CD4-positive, CD25-positive, alpha-beta regulatory T cell (primary cell): ENCODE data around the gene ANKRD11. TPM values are rescaled to one million over a fixed set of nuclear protein-coding genes. Genes with fewer than 3 reads are reported as not detected.
A peak's percentile ranks its signal among the peaks of the same experiment; 100 is the strongest.

Source experiments
- ATAC-seq, 2 donors: fragments of 150-1000 bp; cut with Tn5 transposase; one replicate each; pipeline ENCODE4 v1.10.0; 2021; ENCODE audit warnings: low read depth in 2 of 2, moderate number of reproducible peaks in 2 of 2, moderate library complexity in 1 of 2
- DNase-seq, 3 donors: peaks; one replicate each; pipeline versions ENCODE4 v3.0.0 to v3.0.0-alpha.2; 2012 to 2022; ENCODE audit warnings: mixed read lengths in 1 of 3
- H3K27ac ChIP-seq: one replicate; pipeline ENCODE4 v1.7.0; 2013; ENCODE audit warnings: mild to moderate bottlenecking, low read length; ENCODE audit not compliant: insufficient read depth, poor library complexity, severe bottlenecking
- H3K27me3 ChIP-seq: one replicate; pipeline ENCODE4 v1.7.0; 2013; ENCODE audit warnings: low read length; ENCODE audit not compliant: control insufficient read depth, insufficient read depth
- H3K36me3 ChIP-seq: one replicate; pipeline ENCODE4 v1.7.0; 2013; ENCODE audit warnings: mild to moderate bottlenecking, low read length, moderate library complexity; ENCODE audit not compliant: control insufficient read depth, insufficient read depth
- H3K4me1 ChIP-seq: 2 replicates; pipeline ENCODE4 v1.7.0; 2013; ENCODE audit warnings: mild to moderate bottlenecking, low read length; ENCODE audit not compliant: insufficient read depth, control insufficient read depth, poor library complexity, severe bottlenecking
- H3K4me3 ChIP-seq: one replicate; pipeline ENCODE4 v1.7.0; 2013; ENCODE audit warnings: low read depth, mild to moderate bottlenecking, low read length, moderate library complexity
- H3K9me3 ChIP-seq, 2 experiments: 1 replicate in 1 of 2; 2 replicates in 1 of 2; pipeline ENCODE4 v1.7.0; 2013; ENCODE audit warnings: low read length in 2 of 2, mild to moderate bottlenecking in 1 of 2, moderate library complexity in 1 of 2; ENCODE audit not compliant: control insufficient read depth in 2 of 2
- H3K27ac Mint-ChIP-seq, 3 donors: one replicate each; pipeline ENCODE4 v1.8.0; 2020 to 2022; ENCODE audit warnings: mild to moderate bottlenecking in 3 of 3, mixed read lengths in 3 of 3, moderate library complexity in 2 of 3
- H3K27me3 Mint-ChIP-seq: one replicate; pipeline ENCODE4 v1.8.0; 2022; ENCODE audit warnings: mild to moderate bottlenecking, mixed read lengths
- H3K36me3 Mint-ChIP-seq: one replicate; pipeline ENCODE4 v1.8.0; 2020; ENCODE audit warnings: mixed read lengths
- H3K4me1 Mint-ChIP-seq, 4 donors: one replicate each; pipeline ENCODE4 v1.8.0; 2020 to 2022; ENCODE audit warnings: mixed read lengths in 4 of 4, mild to moderate bottlenecking in 1 of 4
- H3K4me3 Mint-ChIP-seq, 4 donors: one replicate each; pipeline ENCODE4 v1.8.0; 2020 to 2022; ENCODE audit warnings: mild to moderate bottlenecking in 4 of 4, mixed read lengths in 4 of 4, moderate library complexity in 3 of 4
- H3K9me3 Mint-ChIP-seq, 7 donors: one replicate each; pipeline ENCODE4 v1.8.0; 2020 to 2022; ENCODE audit warnings: mixed read lengths in 7 of 7, mild to moderate bottlenecking in 3 of 7, moderate library complexity in 2 of 7
- polyA plus RNA-seq, 4 donors: library from polyadenylated mRNA; unstranded; fragments of 300-500 nt; fragmentation: Illumina TruSeq; gene quantifications; one replicate each; pipeline ENCODE4 v1.2.3, GENCODE V29; 2021
- total RNA-seq: library from RNA; stranded (reverse); gene quantifications from one replicate; pipeline ENCODE4 v1.2.3, GENCODE V29; 2022

Gene ANKRD11
- total and polyA plus RNA-seq, 5 donors from 2014 or later = 8.7 to 323 (median 18.6) TPM

DNA sequence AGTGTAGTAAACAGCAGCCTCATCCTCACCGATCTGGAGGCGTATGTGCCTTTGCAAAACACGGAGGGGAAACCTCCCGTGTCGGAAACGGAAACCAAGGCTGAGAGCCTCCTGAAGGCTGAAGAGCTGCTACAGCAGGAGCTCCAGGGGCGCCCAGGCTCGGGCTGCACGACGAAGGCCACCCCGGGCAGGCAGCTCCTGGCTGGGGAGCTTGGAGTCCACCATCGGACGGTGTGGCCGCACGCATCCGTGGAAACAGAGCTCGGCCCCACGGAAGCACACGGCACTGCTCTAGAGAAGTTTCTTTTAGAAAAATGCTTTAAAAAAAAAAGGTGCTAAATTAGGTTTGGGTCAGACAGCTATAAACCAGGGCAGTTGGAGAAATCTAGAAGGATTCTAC is 201.4 kb downstream of the ANKRD11 start:
- H3K4me1 ChIP-seq = peaks cover 5% of the 10 kb centered on the region
- H3K36me3 Mint-ChIP-seq = peaks cover 21% of the 10 kb centered on the region
- no peaks in the 10 kb centered on the region for H3K27me3 Mint-ChIP-seq
- peaks cover 65% of the 10 kb centered on the region for H3K36me3 ChIP-seq
- H3K27ac ChIP-seq = no peak overlapping the region
- no peak for ATAC-seq
- no peaks in the 10 kb centered on the region for H3K9me3 ChIP-seq
- no peak overlapping the region for H3K4me3 ChIP-seq
- no peak overlapping the region for H3K4me3 Mint-ChIP-seq
- H3K9me3 Mint-ChIP-seq = no peaks in the 10 kb centered on the region
- no peak for DNase-seq
- H3K27ac Mint-ChIP-seq = peak overlapping the region in 2 of 3 donors; percentile 53 to 71
- peaks cover 0 to 16% (median 8%) of the 10 kb centered on the region in 4 donors for H3K4me1 Mint-ChIP-seq
- no peaks in the 10 kb centered on the region for H3K27me3 ChIP-seq

DNA sequence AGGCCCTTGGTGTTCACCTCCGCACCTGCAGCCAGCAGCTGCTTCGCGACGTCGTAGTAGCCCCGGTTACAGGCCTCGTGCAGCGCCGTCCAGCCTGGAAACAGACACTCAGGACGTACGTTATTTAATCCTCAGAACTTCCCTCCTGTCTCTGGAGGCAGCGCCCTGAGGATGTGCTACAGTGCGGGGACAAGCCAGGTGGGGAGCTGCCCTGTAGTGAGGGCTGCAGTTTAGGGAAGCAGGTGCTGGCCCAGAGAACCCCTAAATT is 201.8 kb downstream of the ANKRD11 start:
- peaks cover 3% of the 10 kb centered on the region for H3K4me1 ChIP-seq
- Mint-ChIP-seq H3K36me3 (peaks cover 21% of the 10 kb centered on the region), H3K4me1 (peaks cover 0 to 14% (median 8%) of the 10 kb centered on the region in 4 donors), H3K27me3 (no peaks in the 10 kb centered on the region), H3K4me3 (no peak overlapping the region), H3K27ac (no peak overlapping the region), H3K9me3 (no peaks in the 10 kb centered on the region)
- ATAC-seq (no peak), DNase-seq (no peak)
- no peak overlapping the region for H3K4me3 ChIP-seq
- no peaks in the 10 kb centered on the region for H3K9me3 ChIP-seq
- H3K36me3 ChIP-seq = peaks cover 68% of the 10 kb centered on the region
- H3K27me3 ChIP-seq = no peaks in the 10 kb centered on the region
- no peak overlapping the region for H3K27ac ChIP-seq

DNA sequence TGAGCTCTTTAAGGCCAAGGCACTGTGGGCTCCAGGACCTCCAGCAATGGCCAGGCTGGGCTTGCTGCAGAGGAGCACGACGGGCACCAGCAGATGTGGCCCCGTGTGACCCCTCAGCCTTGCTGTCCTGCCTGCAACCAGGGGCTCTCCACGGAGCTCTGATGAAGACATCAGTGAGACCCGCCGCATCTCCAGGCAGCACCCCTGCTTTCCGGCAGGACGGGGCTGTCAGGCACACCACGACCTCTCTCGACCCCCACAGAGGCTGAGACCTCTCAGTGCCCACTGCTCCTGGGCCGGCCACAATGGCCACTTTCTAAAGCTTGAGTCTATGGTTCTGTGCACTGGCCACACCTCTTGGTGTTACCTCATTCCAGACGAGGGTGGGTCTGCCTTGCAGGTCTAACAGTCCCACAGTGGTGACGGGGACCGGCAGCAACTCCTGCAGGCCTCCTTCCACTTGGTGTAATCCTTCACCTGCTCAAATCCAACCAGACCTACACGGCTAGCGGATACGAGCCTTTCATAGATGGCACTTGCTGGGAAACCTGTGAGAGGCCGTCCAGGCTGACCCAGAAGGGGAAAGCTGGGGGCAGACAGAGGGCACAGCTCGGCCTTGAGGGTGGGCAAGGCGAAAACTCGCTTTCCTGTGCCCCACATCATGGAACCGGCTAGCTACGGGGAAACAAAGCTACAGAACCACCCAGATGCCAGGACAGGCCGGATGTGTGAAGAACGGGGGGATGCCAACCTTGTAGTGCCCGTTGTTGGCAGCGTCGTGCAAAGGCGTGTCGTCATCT is 202.4 kb downstream of the ANKRD11 start:
- no peaks in the 10 kb centered on the region for H3K27me3 Mint-ChIP-seq
- no peaks in the 10 kb centered on the region for H3K9me3 Mint-ChIP-seq
- H3K27ac ChIP-seq = no peak overlapping the region
- peaks cover 74% of the 10 kb centered on the region for H3K36me3 ChIP-seq
- no peak overlapping the region for H3K4me3 Mint-ChIP-seq
- peaks cover 21% of the 10 kb centered on the region for H3K36me3 Mint-ChIP-seq
- ATAC-seq (no peak), DNase-seq (no peak)
- peaks cover 0 to 14% (median 8%) of the 10 kb centered on the region in 4 donors for H3K4me1 Mint-ChIP-seq
- H3K4me1 ChIP-seq = peaks cover 2% of the 10 kb centered on the region
- H3K27me3 ChIP-seq = no peaks in the 10 kb centered on the region
- no peak overlapping the region for H3K4me3 ChIP-seq
- H3K27ac Mint-ChIP-seq = no peak overlapping the region
- no peaks in the 10 kb centered on the region for H3K9me3 ChIP-seq

DNA sequence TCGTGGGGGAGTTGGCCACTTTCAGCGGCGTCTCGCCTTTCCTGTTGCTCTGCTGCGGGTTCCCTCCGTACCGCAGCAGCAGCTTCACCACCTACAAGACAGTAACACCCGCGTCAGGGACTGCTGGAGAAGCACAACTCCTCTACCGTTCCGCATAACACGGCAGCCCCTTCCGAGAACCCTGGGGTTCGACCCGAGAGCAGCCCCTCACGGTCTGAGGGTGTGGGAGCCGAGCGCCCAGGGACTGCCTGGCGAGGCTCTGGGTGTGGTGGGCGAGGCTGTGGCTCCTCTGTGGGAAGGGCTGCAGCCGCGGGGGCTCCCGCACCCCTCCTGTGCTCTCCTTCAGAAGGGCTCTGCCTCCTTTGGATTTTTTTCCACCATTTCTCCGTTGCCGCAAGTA is 204.3 kb downstream of the ANKRD11 start:
- Histone ChIP-seq H3K27me3 (no peaks in the 10 kb centered on the region), H3K4me3 (no peak overlapping the region), H3K36me3 (peaks cover 80% of the 10 kb centered on the region), H3K4me1 (no peaks in the 10 kb centered on the region), H3K27ac (no peak overlapping the region), H3K9me3 (no peaks in the 10 kb centered on the region)
- H3K27ac Mint-ChIP-seq = no peak overlapping the region
- no peaks in the 10 kb centered on the region for H3K27me3 Mint-ChIP-seq
- H3K4me1 Mint-ChIP-seq = peaks cover 0 to 5% (median 4%) of the 10 kb centered on the region in 4 donors
- H3K4me3 Mint-ChIP-seq = no peak overlapping the region
- DNase-seq (no peak), ATAC-seq (no peak)
- peaks cover 22% of the 10 kb centered on the region for H3K36me3 Mint-ChIP-seq
- no peaks in the 10 kb centered on the region for H3K9me3 Mint-ChIP-seq

DNA sequence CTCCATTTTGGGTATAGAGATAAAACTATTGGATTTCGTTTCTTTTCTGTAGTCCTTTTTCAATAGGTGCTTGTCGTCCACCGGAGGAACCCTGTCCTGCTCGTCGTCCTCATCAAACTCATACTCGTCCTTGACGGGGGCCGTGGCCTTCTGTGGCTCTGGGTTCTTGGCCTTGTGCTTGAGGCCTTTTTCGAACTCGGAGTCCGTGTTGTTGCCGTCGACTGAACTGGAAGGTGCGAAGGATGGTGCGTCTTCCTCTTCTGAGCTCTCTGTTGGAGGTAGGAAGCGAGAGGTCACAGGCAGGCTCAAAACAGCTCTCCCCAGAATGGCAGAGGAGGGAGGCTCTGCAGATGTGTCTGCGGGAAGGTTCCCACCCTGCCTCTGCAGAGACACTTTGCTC is 205.0 kb downstream of the ANKRD11 start:
- peaks cover 0 to 5% (median 4%) of the 10 kb centered on the region in 4 donors for H3K4me1 Mint-ChIP-seq
- H3K27ac Mint-ChIP-seq = no peak overlapping the region
- no peaks in the 10 kb centered on the region for H3K27me3 Mint-ChIP-seq
- Histone ChIP-seq H3K4me1 (no peaks in the 10 kb centered on the region), H3K9me3 (no peaks in the 10 kb centered on the region), H3K4me3 (no peak overlapping the region), H3K27me3 (no peaks in the 10 kb centered on the region), H3K36me3 (peaks cover 78% of the 10 kb centered on the region), H3K27ac (no peak overlapping the region)
- DNase-seq (no peak), ATAC-seq (no peak)
- no peak overlapping the region for H3K4me3 Mint-ChIP-seq
- H3K9me3 Mint-ChIP-seq = no peaks in the 10 kb centered on the region
- peaks cover 27% of the 10 kb centered on the region for H3K36me3 Mint-ChIP-seq

DNA sequence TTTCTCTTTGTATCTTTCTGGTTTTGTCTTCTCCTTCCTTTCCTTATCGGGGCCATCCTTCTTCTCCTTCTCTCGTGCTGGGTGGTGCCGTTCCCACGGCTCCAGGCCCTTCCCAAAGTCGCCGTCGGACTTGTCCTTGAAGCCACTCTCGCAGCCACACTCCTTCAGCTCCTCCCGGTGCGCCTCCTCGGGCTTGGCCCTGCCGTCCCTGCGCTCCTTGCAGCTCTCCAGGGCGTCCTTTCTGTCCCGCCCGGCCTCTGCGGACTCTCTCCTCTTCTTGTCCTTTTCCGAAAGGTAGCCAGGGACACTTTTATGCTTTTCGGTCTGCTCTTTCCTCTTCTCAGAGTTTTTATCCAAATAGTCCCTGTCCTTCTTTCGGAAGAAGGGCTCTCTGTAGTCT is 206.9 kb downstream of the ANKRD11 start:
- Mint-ChIP-seq H3K27ac (no peak overlapping the region), H3K9me3 (no peaks in the 10 kb centered on the region), H3K4me1 (no peaks in the 10 kb centered on the region), H3K36me3 (peaks cover 22% of the 10 kb centered on the region), H3K4me3 (no peak overlapping the region), H3K27me3 (no peaks in the 10 kb centered on the region)
- no peak for DNase-seq
- no peaks in the 10 kb centered on the region for H3K27me3 ChIP-seq
- H3K9me3 ChIP-seq = no peaks in the 10 kb centered on the region
- H3K36me3 ChIP-seq = peaks cover 73% of the 10 kb centered on the region
- ATAC-seq = no peak
- H3K27ac ChIP-seq = no peak overlapping the region
- no peaks in the 10 kb centered on the region for H3K4me1 ChIP-seq
- H3K4me3 ChIP-seq = no peak overlapping the region

DNA sequence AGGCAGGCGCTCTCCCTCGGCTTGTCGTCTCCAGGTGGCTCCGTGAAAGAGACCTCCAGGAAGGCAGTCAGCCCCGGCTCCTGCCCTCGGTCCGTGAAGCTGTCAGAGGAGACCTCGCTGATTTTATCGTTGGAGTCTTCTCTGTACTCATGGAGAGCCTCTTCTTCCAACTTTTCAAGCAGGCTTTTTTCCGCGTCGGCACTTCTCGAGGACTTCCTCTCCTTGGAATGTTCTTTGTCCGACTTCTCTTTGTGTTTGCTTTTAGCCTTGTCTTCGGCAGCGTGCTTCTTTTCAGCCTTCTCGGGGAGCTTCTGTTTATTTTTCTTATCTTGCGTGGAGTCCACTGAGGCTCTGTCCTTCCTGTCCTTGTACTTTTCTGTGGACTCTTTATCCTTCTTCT is 207.8 kb downstream of the ANKRD11 start:
- no peak overlapping the region for H3K27ac ChIP-seq
- Mint-ChIP-seq H3K4me3 (no peak overlapping the region), H3K4me1 (no peaks in the 10 kb centered on the region), H3K27ac (no peak overlapping the region), H3K9me3 (no peaks in the 10 kb centered on the region), H3K36me3 (peaks cover 16% of the 10 kb centered on the region), H3K27me3 (no peaks in the 10 kb centered on the region)
- no peaks in the 10 kb centered on the region for H3K27me3 ChIP-seq
- no peak overlapping the region for H3K4me3 ChIP-seq
- DNase-seq = no peak
- peaks cover 71% of the 10 kb centered on the region for H3K36me3 ChIP-seq
- no peaks in the 10 kb centered on the region for H3K4me1 ChIP-seq
- H3K9me3 ChIP-seq = no peaks in the 10 kb centered on the region
- ATAC-seq = no peak

DNA sequence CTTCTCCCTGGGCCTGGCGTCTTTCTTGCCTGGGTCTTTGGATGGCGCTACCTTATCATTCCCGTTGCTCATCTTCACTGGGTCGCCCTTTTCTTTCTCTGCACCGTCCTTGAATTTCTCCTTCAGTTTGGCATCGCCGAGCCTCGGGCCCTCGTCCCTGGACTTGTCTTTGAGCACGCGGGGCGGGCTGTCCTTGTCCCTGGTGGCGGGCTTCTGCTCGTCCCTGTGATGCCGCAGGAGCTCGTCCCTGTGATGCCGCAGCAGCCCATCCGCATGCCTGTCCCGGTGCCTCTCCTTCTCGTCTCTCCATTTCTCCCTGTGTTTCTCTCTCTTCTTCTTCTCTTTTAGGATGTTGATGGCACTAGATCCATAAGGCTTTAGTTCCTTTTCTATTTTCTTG is 208.5 kb downstream of the ANKRD11 start:
- Histone ChIP-seq H3K9me3 (no peaks in the 10 kb centered on the region), H3K4me3 (no peak overlapping the region), H3K27ac (no peak overlapping the region), H3K36me3 (peaks cover 64% of the 10 kb centered on the region), H3K27me3 (no peaks in the 10 kb centered on the region), H3K4me1 (no peaks in the 10 kb centered on the region)
- no peaks in the 10 kb centered on the region for H3K27me3 Mint-ChIP-seq
- H3K36me3 Mint-ChIP-seq = peaks cover 15% of the 10 kb centered on the region
- no peak overlapping the region for H3K4me3 Mint-ChIP-seq
- no peaks in the 10 kb centered on the region for H3K9me3 Mint-ChIP-seq
- no peak overlapping the region for H3K27ac Mint-ChIP-seq
- no peaks in the 10 kb centered on the region for H3K4me1 Mint-ChIP-seq
- ATAC-seq (no peak), DNase-seq (no peak)
